Caco-2 (cell line): ENCODE data around the gene SLC4A5. TPM values are rescaled to one million over a fixed set of nuclear protein-coding genes. Genes with fewer than 3 reads are reported as not detected.

ENCODE experiments used
- BruUV-seq: library from RNA; stranded (reverse); fragments of 400-500 nt; replicated peaks from 2 replicates; lab custom pipeline; 2021; lab: Mats Ljungman, UMichigan
- CTCF ChIA-PET: fragments of 300-600 bp; sonication (Branson Sonifier 250); formaldehyde crosslinking; loops from one replicate; lab custom pipeline; 2022; ENCODE audit warnings: antibody characterized with exemption; lab: Charles Lee
- POLR2A ChIA-PET: fragments of 300-600 bp; sonication (Branson Sonifier 250); formaldehyde crosslinking; loops from one replicate; lab custom pipeline; 2022; ENCODE audit warnings: antibody characterized with exemption; lab: Charles Lee
- DNase-seq, 2 experiments: peaks; one replicate each; pipeline versions ENCODE4 v3.0.0 to v3.0.0-alpha.2; 2020 to 2022
- H3K27me3 ChIP-seq: replicated peaks from 2 replicates; pipeline ENCODE4 v1.6.0; 2011; ENCODE audit warnings: low read length; ENCODE audit not compliant: control insufficient read depth, insufficient read depth
- H3K36me3 ChIP-seq: 2 replicates; pipeline ENCODE4 v1.5.1; 2011; ENCODE audit warnings: low read length; ENCODE audit not compliant: control insufficient read depth, insufficient read depth
- H3K4me1 ChIP-seq: fragments of 250-450 bp; sonication (Bioruptor Pico); 2 replicates; pipeline ENCODE4 v1.5.1; 2020; ENCODE audit warnings: mild to moderate bottlenecking
- H3K4me3 ChIP-seq: 2 replicates; pipeline ENCODE4 v1.5.1; 2011; ENCODE audit warnings: low read depth, mild to moderate bottlenecking, control low read depth, low read length
- H3K9me3 ChIP-seq: fragments of 250-450 bp; sonication (Bioruptor Pico); 2 replicates; pipeline ENCODE4 v1.5.1; 2020; ENCODE audit warnings: mild to moderate bottlenecking, moderate library complexity
- H3K27ac Mint-ChIP-seq: one replicate; pipeline ENCODE4 v1.8.0; 2022; ENCODE audit warnings: mixed read lengths; ENCODE audit not compliant: unreplicated experiment
- H3K27me3 Mint-ChIP-seq: one replicate; pipeline ENCODE4 v1.8.0; 2022; ENCODE audit warnings: mixed read lengths; ENCODE audit not compliant: insufficient read depth, unreplicated experiment
- H3K36me3 Mint-ChIP-seq: one replicate; pipeline ENCODE4 v1.8.0; 2022; ENCODE audit warnings: mild to moderate bottlenecking, mixed read lengths; ENCODE audit not compliant: insufficient read depth, unreplicated experiment
- H3K4me1 Mint-ChIP-seq: one replicate; pipeline ENCODE4 v1.8.0; 2022; ENCODE audit warnings: low read depth, mixed read lengths; ENCODE audit not compliant: unreplicated experiment
- H3K4me3 Mint-ChIP-seq: one replicate; pipeline ENCODE4 v1.8.0; 2022; ENCODE audit warnings: mild to moderate bottlenecking, moderate library complexity, mixed read lengths; ENCODE audit not compliant: unreplicated experiment
- H3K9me3 Mint-ChIP-seq: one replicate; pipeline ENCODE4 v1.8.0; 2022; ENCODE audit warnings: mixed read lengths; ENCODE audit not compliant: unreplicated experiment
- CTCF ChIP-seq, 2 experiments: fragments of 200-600 bp in 1 of 2; IDR thresholded peaks; 1 replicate in 1 of 2; 2 replicates in 1 of 2; pipeline versions ENCODE4 v1.5.1 to v1.8.0; 2011 to 2022; ENCODE audit warnings: antibody characterized with exemption in 1 of 2, control low read depth in 1 of 2, inconsistent platforms in 1 of 2, low read depth in 1 of 2, low read length in 1 of 2, mild to moderate bottlenecking in 1 of 2, moderate library complexity in 1 of 2; ENCODE audit not compliant: insufficient read depth in 1 of 2, severe bottlenecking in 1 of 2, unreplicated experiment in 1 of 2
- intact Hi-C: fragments of 100-400 bp; cut with micrococcal nuclease; formaldehyde crosslinking; loops from one replicate; pipeline ENCODE4 v1.10.0; 2022; ENCODE audit not compliant: unreplicated experiment
- total RNA-seq: library from RNA; stranded (reverse); gene quantifications from 2 replicates; pipeline ENCODE4 v1.2.3, GENCODE V29; 2022

The SLC4A5 gene
- total RNA-seq, 1 experiment from 2014 or later: 2.2 TPM

GRCh38 chr2:74373221-74373676 lies 30.0 kb upstream of the SLC4A5 start:
- peaks cover 2% of the 10 kb centered on the region for H3K36me3 ChIP-seq
- no peaks in the 10 kb centered on the region for H3K4me1 ChIP-seq
- Mint-ChIP-seq H3K9me3 (no peaks in the 10 kb centered on the region), H3K27me3 (no peaks in the 10 kb centered on the region), H3K36me3 (peaks cover 29% of the 10 kb centered on the region), H3K4me1 (no peaks in the 10 kb centered on the region), H3K27ac (no peak overlapping the region), H3K4me3 (no peak overlapping the region)
- POLR2A ChIA-PET: no interaction called here
- intact Hi-C loops: no loop called here
- no peak for DNase-seq
- no peaks in the 10 kb centered on the region for H3K27me3 ChIP-seq
- CTCF ChIA-PET: no interaction called here
- H3K4me3 ChIP-seq: no peak overlapping the region
- BruUV-seq: no TSS peak
- no peaks in the 10 kb centered on the region for H3K9me3 ChIP-seq
- TF ChIP-seq CTCF (IDR thresholded peaks at IDR 0.05; ENCODE audit: insufficient read depth in 1 of 2, low read depth in 1 of 2, low read length in 1 of 2, severe bottlenecking in 1 of 2, unreplicated experiment in 1 of 2): no peak

- H3K27me3 ChIP-seq: no peaks in the 10 kb centered on the region
- Mint-ChIP-seq H3K36me3 (peaks cover 29% of the 10 kb centered on the region), H3K4me3 (no peak overlapping the region), H3K9me3 (no peaks in the 10 kb centered on the region), H3K27me3 (no peaks in the 10 kb centered on the region), H3K4me1 (no peaks in the 10 kb centered on the region), H3K27ac (no peak overlapping the region)
- no TSS peak for BruUV-seq
- POLR2A ChIA-PET: no interaction called here
- no peak overlapping the region for H3K4me3 ChIP-seq
- H3K4me1 ChIP-seq: no peaks in the 10 kb centered on the region
- no peak for DNase-seq
- CTCF ChIA-PET: no interaction called here
- no peaks in the 10 kb centered on the region for H3K9me3 ChIP-seq
- intact Hi-C loops: no loop called here
- peaks cover 3% of the 10 kb centered on the region for H3K36me3 ChIP-seq
- no peak for TF ChIP-seq CTCF (IDR thresholded peaks at IDR 0.05; ENCODE audit: insufficient read depth in 1 of 2, low read depth in 1 of 2, low read length in 1 of 2, severe bottlenecking in 1 of 2, unreplicated experiment in 1 of 2)
Measured at GRCh38 chr2:74372674-74373073, 29.5 kb upstream of the SLC4A5 start.

GRCh38 chr2:74371421-74371820 lies 28.2 kb upstream of the SLC4A5 start:
- peaks cover 3% of the 10 kb centered on the region; the same call in 1 of the 2 replicates for H3K36me3 ChIP-seq
- peaks cover 28% of the 10 kb centered on the region for H3K36me3 Mint-ChIP-seq

More at GRCh38 chr2:74371421-74371820, 28.2 kb upstream of the SLC4A5 start:
- intact Hi-C loops: no loop called here
- no peak for TF ChIP-seq CTCF (IDR thresholded peaks at IDR 0.05; ENCODE audit: insufficient read depth in 1 of 2, low read depth in 1 of 2, low read length in 1 of 2, severe bottlenecking in 1 of 2, unreplicated experiment in 1 of 2)
- Mint-ChIP-seq H3K27ac (no peak overlapping the region), H3K4me3 (no peak overlapping the region), H3K4me1 (no peaks in the 10 kb centered on the region), H3K9me3 (no peaks in the 10 kb centered on the region), H3K27me3 (no peaks in the 10 kb centered on the region)
- no peaks in the 10 kb centered on the region for H3K9me3 ChIP-seq
- ChIA-PET POLR2A (no interaction called here), CTCF (no interaction called here)
- no peak overlapping the region for H3K4me3 ChIP-seq
- BruUV-seq: no TSS peak
- no peak for DNase-seq
- no peaks in the 10 kb centered on the region for H3K27me3 ChIP-seq
- H3K4me1 ChIP-seq: no peaks in the 10 kb centered on the region
